Gastroesophageal sphincter (tissue), 3 donors: Measurements from ENCODE around the gene OTOF.

Experiments used
- EP300 ChIP-seq: sonication (generic); formaldehyde crosslinking; IDR thresholded peaks from one replicate; pipeline ENCODE4 v1.6.1; 2017; ENCODE audit warnings: antibody characterized with exemption, mild to moderate bottlenecking
- TF ChIP-seq, protein P1 (sequence below), 4 experiments: fragments of 200-600 bp in 2 of 4; fragments of 450-650 bp in 2 of 4; sonication (generic) in 1 of 4; IDR thresholded peaks; one replicate each; pipeline ENCODE4 v1.5.1; 2017 to 2019; ENCODE audit warnings: antibody characterized with exemption in 4 of 4, mild to moderate bottlenecking in 2 of 4, moderate library complexity in 2 of 4

DNA sequence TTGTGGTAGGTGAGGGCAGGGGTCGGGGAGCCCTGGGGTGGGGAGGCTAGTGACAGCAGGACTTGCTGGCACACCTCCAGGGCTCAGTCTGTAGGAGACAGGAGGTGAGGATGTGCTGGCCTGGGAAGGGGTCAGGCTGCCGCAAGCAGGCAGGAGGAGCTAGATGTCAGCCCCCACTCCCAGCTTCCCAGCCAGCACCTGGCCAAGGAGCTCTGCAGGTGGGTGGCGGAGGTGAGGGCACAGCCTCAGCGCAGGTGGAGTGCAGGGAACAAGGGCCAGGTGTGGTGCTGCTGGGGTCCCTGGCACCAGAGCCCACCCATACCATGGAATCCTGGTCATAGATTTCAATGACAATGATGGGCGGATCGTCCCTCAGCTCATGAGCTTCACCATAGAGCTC is 2.9 kb downstream of the OTOF start:
- TF ChIP-seq EP300: no peak
- TF ChIP-seq, protein P1, sequence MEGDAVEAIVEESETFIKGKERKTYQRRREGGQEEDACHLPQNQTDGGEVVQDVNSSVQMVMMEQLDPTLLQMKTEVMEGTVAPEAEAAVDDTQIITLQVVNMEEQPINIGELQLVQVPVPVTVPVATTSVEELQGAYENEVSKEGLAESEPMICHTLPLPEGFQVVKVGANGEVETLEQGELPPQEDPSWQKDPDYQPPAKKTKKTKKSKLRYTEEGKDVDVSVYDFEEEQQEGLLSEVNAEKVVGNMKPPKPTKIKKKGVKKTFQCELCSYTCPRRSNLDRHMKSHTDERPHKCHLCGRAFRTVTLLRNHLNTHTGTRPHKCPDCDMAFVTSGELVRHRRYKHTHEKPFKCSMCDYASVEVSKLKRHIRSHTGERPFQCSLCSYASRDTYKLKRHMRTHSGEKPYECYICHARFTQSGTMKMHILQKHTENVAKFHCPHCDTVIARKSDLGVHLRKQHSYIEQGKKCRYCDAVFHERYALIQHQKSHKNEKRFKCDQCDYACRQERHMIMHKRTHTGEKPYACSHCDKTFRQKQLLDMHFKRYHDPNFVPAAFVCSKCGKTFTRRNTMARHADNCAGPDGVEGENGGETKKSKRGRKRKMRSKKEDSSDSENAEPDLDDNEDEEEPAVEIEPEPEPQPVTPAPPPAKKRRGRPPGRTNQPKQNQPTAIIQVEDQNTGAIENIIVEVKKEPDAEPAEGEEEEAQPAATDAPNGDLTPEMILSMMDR (IDR thresholded peaks at IDR 0.05): no peak
